GM13977 (cell line): ENCODE data around the gene LMO2.

ENCODE experiments used
- DNase-seq: peaks from one replicate; pipeline ENCODE4 v3.0.0; 2012; ENCODE audit warnings: low spot score
- CTCF ChIP-seq: IDR thresholded peaks from 2 replicates; pipeline ENCODE4 v1.5.1; 2012; ENCODE audit warnings: mild to moderate bottlenecking, control low read depth; ENCODE audit not compliant: insufficient read depth; ENCODE audit errors: extremely low read depth, missing control alignments
- in situ Hi-C: fragments of 300-500 bp; cut with MboI; formaldehyde crosslinking; loops from one replicate; pipeline ENCODE4 v1.12.0; 2022; ENCODE audit warnings: low sequenced_read_pairs, low pct_unique_long_range_greater_than_20kb, mixed read lengths, inconsistent platforms; ENCODE audit not compliant: unreplicated experiment

Gene LMO2

GRCh38 chr11:33884035-33884434 is 7.8 kb downstream of the LMO2 start:
- in situ Hi-C loops: no loop called here
- no peak for DNase-seq
- no peak for TF ChIP-seq CTCF

- no peak for TF ChIP-seq CTCF
- no peak for DNase-seq
- in situ Hi-C loops: no loop called here
These were observed 10.0 kb downstream of the LMO2 start for GRCh38 chr11:33881651-33882503.

GRCh38 chr11:33880979-33881378 is 10.9 kb downstream of the LMO2 start:
- DNase-seq: no peak
- TF ChIP-seq CTCF: no peak
- in situ Hi-C loops: no loop called here

- in situ Hi-C loops: no loop called here
- no peak for TF ChIP-seq CTCF
- DNase-seq: no peak
These were observed 12.5 kb downstream of the LMO2 start for GRCh38 chr11:33879375-33879774.

GRCh38 chr11:33877038-33877437 is 14.8 kb downstream of the LMO2 start:
- no peak for DNase-seq
- in situ Hi-C loops: no loop called here
- no peak for TF ChIP-seq CTCF

GRCh38 chr11:33875621-33876294 is 16.1 kb downstream of the LMO2 start:
- in situ Hi-C loops: no loop called here
- no peak for DNase-seq
- TF ChIP-seq CTCF: no peak
